Spleen (tissue), 11 donors: Measurements from ENCODE around the gene RPUSD4. TPM values are rescaled to one million over a fixed set of nuclear protein-coding genes. Genes with fewer than 3 reads are reported as not detected.
A peak's percentile ranks its signal among the peaks of the same experiment; 100 is the strongest.

Experiments
- DNase-seq: peaks from one replicate; pipeline ENCODE4 v3.0.0-alpha.2; 2020
- H3K27ac ChIP-seq, 8 donors: fragments of 200-600 bp; sonication (generic) in 7 of 8; 1 replicate in 4 of 8; 2 replicates in 4 of 8; pipeline versions ENCODE4 v1.5.0 to v1.8.0; 2016 to 2021; ENCODE audit warnings: inconsistent platforms in 4 of 8, mild to moderate bottlenecking in 4 of 8, moderate library complexity in 1 of 8
- H3K27me3 ChIP-seq, 7 donors: fragments of 200-600 bp; sonication (generic) in 6 of 7; replicated peaks in 1 of 7; 1 replicate in 4 of 7; 2 replicates in 3 of 7; pipeline versions ENCODE4 v1.5.0 to v1.8.0; 2016 to 2021; ENCODE audit warnings: inconsistent platforms in 3 of 7, mild to moderate bottlenecking in 1 of 7
- H3K36me3 ChIP-seq, 6 donors: fragments of 200-600 bp; sonication (generic) in 5 of 6; 1 replicate in 4 of 6; 2 replicates in 2 of 6; pipeline versions ENCODE4 v1.5.0 to v1.8.0; 2016 to 2021; ENCODE audit warnings: inconsistent platforms in 2 of 6
- H3K4me1 ChIP-seq, 6 donors: fragments of 200-600 bp; sonication (generic) in 5 of 6; 1 replicate in 3 of 6; 2 replicates in 3 of 6; pipeline versions ENCODE4 v1.5.0 to v1.8.0; 2016 to 2021; ENCODE audit warnings: inconsistent platforms in 3 of 6
- H3K4me3 ChIP-seq, 8 donors: fragments of 200-600 bp; sonication (generic) in 7 of 8; 1 replicate in 4 of 8; 2 replicates in 4 of 8; pipeline versions ENCODE4 v1.5.0 to v1.8.0; 2016 to 2021; ENCODE audit warnings: inconsistent platforms in 4 of 8, mild to moderate bottlenecking in 4 of 8, moderate library complexity in 2 of 8
- H3K9me3 ChIP-seq, 8 donors: fragments of 200-600 bp; sonication (generic) in 7 of 8; 1 replicate in 4 of 8; 2 replicates in 4 of 8; pipeline versions ENCODE4 v1.5.0 to v1.8.0; 2016 to 2021; ENCODE audit warnings: inconsistent platforms in 4 of 8
- CTCF ChIP-seq, 11 experiments: fragments of 200-600 bp in 7 of 11; fragments of 450-650 bp in 4 of 11; sonication (generic) in 4 of 11; IDR thresholded peaks in 8 of 11; conservative IDR thresholded peaks in 3 of 11; 1 replicate in 7 of 11; 2 replicates in 4 of 11; pipeline versions ENCODE4 v1.4.0 to v1.8.0; 2016 to 2021; ENCODE audit warnings: antibody characterized with exemption in 11 of 11, inconsistent platforms in 4 of 11, mild to moderate bottlenecking in 1 of 11
- POLR2A ChIP-seq, 3 donors: fragments of 450-650 bp; IDR thresholded peaks; one replicate each; pipeline ENCODE4 v1.5.1; 2017; ENCODE audit warnings: antibody characterized with exemption in 3 of 3, mild to moderate bottlenecking in 1 of 3
- POLR2AphosphoS5 ChIP-seq, 3 donors: sonication (generic); formaldehyde crosslinking; IDR thresholded peaks; one replicate each; pipeline ENCODE4 v1.5.1; 2017; ENCODE audit warnings: antibody characterized with exemption in 3 of 3
- WGBS, 5 donors: extraction: QIAGEN DNeasy Blood & Tissue Kit in 3 of 5; methylation state at CpG; one replicate each; pipeline versions ENCODE4 v1.1.5 to v1.1.7; 2013 to 2018; 5-methylcytosine and 5-hydroxymethylcytosine counted together
- intact Hi-C: fragments of 100-400 bp; cut with DNase I; formaldehyde crosslinking; loops from one replicate; pipeline ENCODE4 v1.15.0; 2023; ENCODE audit warnings: low total_unique reads
- polyA plus RNA-seq, 3 donors: library from polyadenylated mRNA; stranded (reverse); fragments of 200-250 nt; gene quantifications; one replicate each; pipeline ENCODE4 v1.2.1, GENCODE V29; 2013
- total RNA-seq, 7 donors: library from RNA; depleted of rRNA in 3 of 7; stranded (reverse); fragments of >200 nt in 3 of 7; fragmentation: NEBNext Ultra II Directional in 4 of 7; extraction: Animal tissue kit (Norgen Biotek cat#: 25700) in 4 of 7; gene quantifications; one replicate each; pipeline versions ENCODE4 v1.1.0 to v1.2.1, GENCODE V29; 2016 to 2021
- donor health status: healthy with polysubstance abuse.
- donor health status: DM: no; HTN: no; CAD: no; lungs with moderate emphysema.
- donor health status: DM: no; HTN: no; CAD: no.
- donor health status: Bipolar disorder and iron deficiency.
- donor health status: healthy.
- donor health status: DM: no; HTN: no; CAD: no.
- donor health status: DM: yes; HTN: yes; CAD: no.

Gene RPUSD4
- total and polyA plus RNA-seq, 10 donors, result 14.5 to 26.7 (median 21.7) TPM

GRCh38 chr11:126176853-126177470 lies 34.5 kb downstream of the RPUSD4 start:
- Histone ChIP-seq H3K4me1 (no peaks in the 10 kb centered on the region), H3K4me3 (no peak overlapping the region), H3K27me3 (peaks cover 0 to 9% (median 0%) of the 10 kb centered on the region in 7 donors), H3K27ac (no peak overlapping the region), H3K36me3 (no peaks in the 10 kb centered on the region), H3K9me3 (peaks cover 0 to 11% (median 3%) of the 10 kb centered on the region in 8 donors)
- 81 to 91% (median 89%) methylated on average over 8 of the region's 8 CpGs for WGBS, 5 donors
- intact Hi-C loops, result no loop called here
- TF ChIP-seq CTCF (IDR thresholded peaks at IDR 0.05 in 8 of 11, conservative IDR thresholded peaks at IDR 0.05 in 3 of 11) (no peak), POLR2AphosphoS5 (IDR thresholded peaks at IDR 0.05) (no peak), POLR2A (IDR thresholded peaks at IDR 0.05) (no peak)
- DNase-seq, result peak; percentile 45

DNA sequence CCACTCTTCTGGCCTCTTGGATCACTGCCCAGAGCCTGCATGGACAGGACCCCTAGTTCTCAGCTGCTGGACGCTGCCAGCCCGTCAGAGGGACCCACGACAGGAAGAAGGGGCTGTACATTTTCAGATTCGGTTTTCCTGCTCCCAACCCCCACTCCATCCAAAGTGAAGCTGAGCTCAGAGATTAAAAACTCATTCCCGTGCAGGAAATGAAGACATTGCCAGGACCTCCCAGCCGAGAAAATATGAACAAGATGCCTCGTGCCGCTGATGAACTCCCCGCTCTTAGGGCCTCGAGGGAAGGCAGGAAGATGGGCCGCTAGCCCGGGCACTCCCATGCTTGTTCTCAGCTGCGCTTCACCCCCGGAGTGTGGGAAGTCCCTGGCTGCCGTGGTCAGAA lies 36.1 kb downstream of the RPUSD4 start:
- 29 to 52% (median 40%) methylated on average over 15 of the region's 15 CpGs for WGBS, 5 donors
- TF ChIP-seq POLR2A (IDR thresholded peaks at IDR 0.05), result no peak
- TF ChIP-seq POLR2AphosphoS5 (IDR thresholded peaks at IDR 0.05), result peak in 1 of 3 donors; percentile 27
- intact Hi-C loops, result no loop called here
- Histone ChIP-seq H3K27ac (peak overlapping the region in 2 of 8 donors; percentile 19 to 38), H3K9me3 (peaks cover 0 to 5% (median under 1%) of the 10 kb centered on the region in 8 donors), H3K36me3 (no peaks in the 10 kb centered on the region), H3K4me1 (no peaks in the 10 kb centered on the region), H3K27me3 (peaks cover 0 to 12% (median 0%) of the 10 kb centered on the region in 7 donors), H3K4me3 (no peak overlapping the region)
- DNase-seq, result peak; percentile 46

- WGBS, 5 donors, result 82 to 94% (median 90%) methylated on average over 5 to 7 of the region's 7 CpGs
- H3K36me3 ChIP-seq, result no peaks in the 10 kb centered on the region
- no peak overlapping the region for H3K4me3 ChIP-seq
- peak; percentile 56 for DNase-seq
- peaks cover 0 to 12% (median 0%) of the 10 kb centered on the region in 7 donors for H3K27me3 ChIP-seq
- no peaks in the 10 kb centered on the region for H3K4me1 ChIP-seq
- no peak overlapping the region for H3K27ac ChIP-seq
- no peaks in the 10 kb centered on the region for H3K9me3 ChIP-seq
- TF ChIP-seq POLR2A (IDR thresholded peaks at IDR 0.05) (no peak), POLR2AphosphoS5 (IDR thresholded peaks at IDR 0.05) (no peak), CTCF (IDR thresholded peaks at IDR 0.05 in 8 of 11, conservative IDR thresholded peaks at IDR 0.05 in 3 of 11) (no peak)
- intact Hi-C loops, result no loop called here
These were observed 36.6 kb downstream of the RPUSD4 start for GRCh38 chr11:126174816-126175215.

- Histone ChIP-seq H3K4me3 (no peak overlapping the region), H3K9me3 (no peaks in the 10 kb centered on the region), H3K27ac (no peak overlapping the region), H3K36me3 (no peaks in the 10 kb centered on the region), H3K4me1 (no peaks in the 10 kb centered on the region), H3K27me3 (peaks cover 0 to 12% (median 0%) of the 10 kb centered on the region in 7 donors)
- DNase-seq, result peak; percentile 49
- no peak for TF ChIP-seq CTCF (IDR thresholded peaks at IDR 0.05 in 8 of 11, conservative IDR thresholded peaks at IDR 0.05 in 3 of 11)
- TF ChIP-seq POLR2AphosphoS5 (IDR thresholded peaks at IDR 0.05), result no peak
- TF ChIP-seq POLR2A (IDR thresholded peaks at IDR 0.05), result no peak
- intact Hi-C loops, result no loop called here
- 69 to 87% (median 82%) methylated on average over 9 of the region's 9 CpGs for WGBS, 5 donors
These were observed 38.2 kb downstream of the RPUSD4 start for GRCh38 chr11:126173257-126173656.
